Fibroblast of mammary gland (primary cell): ENCODE measurements around the gene PRR22.

Experiments used
- DNase-seq: peaks from one replicate; pipeline ENCODE4 v3.0.0-alpha.2; 2010; ENCODE audit warnings: low read depth
- H3K4me3 ChIP-seq: 2 replicates; pipeline ENCODE4 v1.5.1; 2011; ENCODE audit warnings: low read depth, mild to moderate bottlenecking, low read length, moderate library complexity; ENCODE audit not compliant: control insufficient read depth
- TF ChIP-seq, protein P1 (sequence below): conservative IDR thresholded peaks from 2 replicates; pipeline ENCODE4 v1.5.1; 2011; ENCODE audit warnings: low read depth, low read length, inconsistent platforms; ENCODE audit not compliant: control insufficient read depth, insufficient read depth

PRR22 gene

DNA sequence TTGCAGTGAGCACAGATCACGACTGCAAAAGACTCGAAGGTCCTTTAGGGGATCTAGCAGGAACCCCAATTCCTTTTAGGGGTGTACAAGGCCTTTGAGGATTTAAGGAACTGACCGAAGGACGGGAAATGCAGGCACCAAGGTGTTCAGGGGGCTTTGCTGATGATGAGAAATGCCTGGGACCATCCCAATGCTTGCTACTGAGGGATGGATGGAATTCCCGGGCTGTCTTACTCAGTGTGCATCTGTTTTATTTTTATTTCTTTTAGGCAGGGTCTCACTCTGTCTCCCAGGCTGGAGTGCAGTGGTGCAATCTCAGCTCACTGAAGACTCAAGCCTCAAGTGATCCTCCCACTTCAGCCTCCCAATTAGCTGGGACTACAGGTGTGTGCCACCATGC is 11.3 kb downstream of the PRR22 start:
- H3K4me3 ChIP-seq = no peak overlapping the region
- TF ChIP-seq, protein P1, sequence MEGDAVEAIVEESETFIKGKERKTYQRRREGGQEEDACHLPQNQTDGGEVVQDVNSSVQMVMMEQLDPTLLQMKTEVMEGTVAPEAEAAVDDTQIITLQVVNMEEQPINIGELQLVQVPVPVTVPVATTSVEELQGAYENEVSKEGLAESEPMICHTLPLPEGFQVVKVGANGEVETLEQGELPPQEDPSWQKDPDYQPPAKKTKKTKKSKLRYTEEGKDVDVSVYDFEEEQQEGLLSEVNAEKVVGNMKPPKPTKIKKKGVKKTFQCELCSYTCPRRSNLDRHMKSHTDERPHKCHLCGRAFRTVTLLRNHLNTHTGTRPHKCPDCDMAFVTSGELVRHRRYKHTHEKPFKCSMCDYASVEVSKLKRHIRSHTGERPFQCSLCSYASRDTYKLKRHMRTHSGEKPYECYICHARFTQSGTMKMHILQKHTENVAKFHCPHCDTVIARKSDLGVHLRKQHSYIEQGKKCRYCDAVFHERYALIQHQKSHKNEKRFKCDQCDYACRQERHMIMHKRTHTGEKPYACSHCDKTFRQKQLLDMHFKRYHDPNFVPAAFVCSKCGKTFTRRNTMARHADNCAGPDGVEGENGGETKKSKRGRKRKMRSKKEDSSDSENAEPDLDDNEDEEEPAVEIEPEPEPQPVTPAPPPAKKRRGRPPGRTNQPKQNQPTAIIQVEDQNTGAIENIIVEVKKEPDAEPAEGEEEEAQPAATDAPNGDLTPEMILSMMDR = no peak
- no peak for DNase-seq

DNA sequence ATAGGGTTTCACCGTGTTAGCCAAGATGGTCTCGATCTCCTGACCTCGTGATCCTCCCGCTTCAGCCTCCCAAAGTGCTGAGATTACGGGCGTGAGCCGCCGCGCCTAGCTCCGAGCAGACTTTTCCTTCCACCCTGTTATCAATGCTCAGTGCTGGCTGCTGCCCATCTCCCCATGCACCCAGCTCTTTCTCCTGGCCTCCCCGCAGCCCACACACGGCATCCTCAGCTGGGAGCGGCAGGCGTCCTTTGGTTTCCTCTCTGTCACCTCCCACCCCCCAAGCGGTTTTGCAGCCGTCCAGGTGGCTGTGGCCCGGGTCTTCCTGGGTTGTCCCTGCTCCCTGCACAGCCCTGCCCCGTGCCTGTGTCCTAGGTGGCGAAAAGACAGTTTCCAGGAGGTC is 12.1 kb downstream of the PRR22 start:
- H3K4me3 ChIP-seq = no peak overlapping the region
- TF ChIP-seq, protein P1 = no peak

DNA sequence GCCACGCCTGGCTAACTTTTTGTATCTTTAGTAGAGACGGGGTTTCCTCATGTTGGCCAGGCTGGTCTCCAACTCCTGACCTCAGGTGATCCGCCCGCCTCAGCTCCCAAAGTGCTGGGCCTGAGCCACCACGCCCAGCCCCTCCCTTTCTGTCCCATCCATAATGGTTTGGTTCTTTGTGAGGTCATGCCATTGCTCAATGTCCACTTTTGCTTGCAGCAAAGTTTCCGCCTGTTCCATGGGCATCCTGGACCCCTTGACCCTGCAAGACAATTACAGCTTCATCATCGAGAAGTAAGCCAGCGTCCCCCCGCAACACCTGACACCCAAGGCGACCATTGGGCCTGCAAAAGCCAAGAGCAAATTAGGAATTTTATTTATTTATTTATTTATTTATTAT is 16.6 kb downstream of the PRR22 start:
- TF ChIP-seq, protein P1 = no peak
- H3K4me3 ChIP-seq = no peak overlapping the region
- DNase-seq = no peak

More for the DNA sequence above, 12.1 kb downstream of the PRR22 start:
- DNase-seq = no peak

DNA sequence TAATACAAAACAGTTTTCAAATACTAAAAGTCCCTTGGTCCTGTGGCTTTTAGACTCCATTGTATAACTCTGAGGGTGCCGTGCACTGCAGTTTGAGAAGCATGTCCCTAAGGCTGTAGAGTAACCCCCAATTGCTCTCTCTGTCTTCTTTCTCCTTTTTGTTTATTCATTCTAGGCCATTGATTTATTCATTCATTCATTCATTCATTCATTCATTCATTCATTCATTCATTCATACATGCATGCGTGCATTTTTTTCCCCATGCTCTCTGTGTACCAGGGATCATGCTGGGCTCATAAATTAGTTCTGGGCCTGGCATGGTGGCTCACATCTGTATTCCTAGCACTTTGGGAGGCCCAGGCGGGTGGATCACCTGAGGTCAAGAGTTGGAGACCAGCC is 19.3 kb downstream of the PRR22 start:
- H3K4me3 ChIP-seq = no peak overlapping the region
- TF ChIP-seq, protein P1 = no peak
- no peak for DNase-seq

DNA sequence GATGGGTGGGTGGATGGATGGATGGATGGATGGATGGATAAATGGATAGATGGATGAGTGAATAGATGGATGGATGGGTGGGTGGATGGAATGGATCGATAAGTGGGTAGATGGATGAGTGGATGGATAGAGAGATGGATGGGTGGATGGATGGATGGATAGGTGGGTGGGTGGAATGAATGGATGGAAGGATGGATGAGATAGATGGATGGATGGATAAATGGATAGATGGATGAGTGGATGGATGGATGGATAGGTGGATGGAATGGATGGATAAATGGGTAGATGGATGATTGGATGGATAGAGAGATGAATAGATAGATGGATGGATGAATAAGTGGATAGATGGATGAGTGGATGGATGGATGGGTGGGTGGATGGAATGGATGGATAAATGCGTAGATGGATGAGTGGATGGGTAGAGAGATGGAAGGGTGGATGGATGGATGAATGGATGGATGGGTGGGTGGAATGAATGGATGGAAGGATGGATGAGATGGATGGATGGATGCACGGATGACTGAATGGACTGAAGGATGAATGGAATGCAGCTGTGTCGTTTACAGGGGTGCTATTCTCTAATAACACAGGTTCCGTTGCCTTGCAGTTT is 21.8 kb downstream of the PRR22 start:
- H3K4me3 ChIP-seq = no peak overlapping the region
- TF ChIP-seq, protein P1 = no peak
- DNase-seq = no peak

DNA sequence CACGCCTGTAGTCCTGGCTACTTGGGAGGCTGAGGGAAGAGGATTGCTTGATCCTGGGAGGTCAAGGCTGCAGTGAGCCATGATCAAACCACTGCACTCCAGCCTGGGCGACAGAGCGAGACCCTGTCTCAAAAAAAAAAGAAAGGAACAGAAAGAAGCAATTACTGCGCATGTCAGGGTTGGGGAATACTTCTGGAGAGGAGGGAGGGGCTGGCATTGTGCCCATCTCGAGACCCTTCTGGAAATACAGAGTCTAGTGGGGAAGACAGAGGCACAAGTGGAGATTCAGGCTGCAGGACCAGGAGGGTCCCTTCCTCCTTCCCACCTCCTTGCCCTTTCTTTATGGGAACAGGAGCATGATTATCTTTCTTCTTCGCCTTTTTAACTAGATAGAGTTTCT is 30.8 kb downstream of the PRR22 start:
- no peak overlapping the region for H3K4me3 ChIP-seq
- TF ChIP-seq, protein P1 = no peak
- no peak for DNase-seq

DNA sequence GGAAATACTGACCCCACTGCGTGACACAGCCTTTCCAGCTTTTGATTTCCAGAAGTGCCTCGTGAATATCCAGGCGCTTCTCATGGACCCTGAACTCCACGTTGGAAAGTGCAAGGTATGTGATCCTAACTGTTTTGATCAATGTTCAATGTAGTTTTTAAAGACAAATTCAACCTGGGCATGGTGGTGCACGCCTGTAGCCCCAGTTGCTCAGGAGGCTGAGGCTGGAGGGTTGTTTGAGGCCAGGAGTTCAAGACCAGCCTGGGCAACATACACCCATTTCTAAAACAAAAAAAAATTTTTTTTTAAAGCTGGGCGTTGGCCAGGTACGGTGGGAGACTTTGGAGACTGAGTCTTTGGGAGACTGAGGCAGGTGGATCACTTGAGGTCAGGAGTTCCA is 32.8 kb downstream of the PRR22 start:
- no peak overlapping the region for H3K4me3 ChIP-seq
- no peak for DNase-seq
- TF ChIP-seq, protein P1 = no peak
